ENCODE data around the gene MKRN3.

Gene MKRN3

DNA sequence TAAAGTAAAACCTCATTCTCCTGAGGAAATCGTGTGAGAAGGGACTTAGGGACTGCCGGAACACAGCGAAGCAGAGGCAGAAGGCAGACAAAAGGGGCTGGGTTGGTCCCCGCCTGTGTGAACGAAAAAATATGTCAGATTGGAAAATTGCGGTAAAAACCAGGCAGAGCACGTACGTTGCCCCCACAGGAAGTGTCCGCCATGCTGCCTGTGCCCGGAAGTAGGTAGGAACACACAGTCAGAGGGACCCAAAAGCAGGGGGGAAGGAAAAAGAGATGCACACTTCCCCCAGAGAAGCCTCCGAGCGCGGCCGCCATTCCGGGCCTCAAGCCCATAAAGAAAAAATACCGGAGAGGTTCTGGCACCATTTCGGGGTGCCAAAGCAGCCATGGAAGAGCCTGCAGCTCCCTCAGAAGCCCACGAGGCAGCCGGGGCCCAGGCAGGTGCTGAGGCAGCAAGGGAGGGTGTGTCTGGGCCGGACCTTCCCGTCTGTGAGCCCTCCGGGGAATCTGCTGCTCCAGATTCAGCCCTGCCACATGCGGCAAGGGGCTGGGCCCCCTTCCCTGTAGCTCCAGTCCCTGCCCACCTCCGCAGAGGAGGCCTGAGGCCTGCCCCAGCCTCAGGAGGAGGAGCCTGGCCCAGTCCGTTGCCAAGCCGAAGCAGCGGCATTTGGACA, at the start of gene MKRN3:
Gene MKRN3 (plus strand): TSS at position 280 of the 676 bp plus-strand sequence. CDS start 109 bp downstream, at position 389.
- DNase-seq: peak; percentile 26

DNA sequence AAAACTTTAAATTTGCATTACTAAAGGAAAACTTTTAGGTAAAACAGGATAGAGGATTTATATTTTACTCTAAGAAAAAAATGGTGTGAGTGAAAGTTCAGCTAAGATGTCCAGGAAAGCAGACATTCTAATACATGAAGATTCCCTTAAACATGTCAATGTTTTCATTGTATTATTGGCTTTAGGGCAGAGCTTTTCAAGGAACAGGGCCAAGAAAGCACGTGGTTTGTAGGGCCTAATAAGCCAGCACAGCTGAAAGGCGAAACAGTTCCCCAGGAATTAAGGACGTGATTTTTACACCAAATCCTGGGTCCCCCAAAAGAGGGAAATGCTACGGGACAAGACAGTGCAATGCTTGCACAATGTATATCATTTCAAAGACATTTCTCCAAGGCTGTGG, 48.6 kb upstream of the MKRN3 start:
- no peak for DNase-seq

DNA sequence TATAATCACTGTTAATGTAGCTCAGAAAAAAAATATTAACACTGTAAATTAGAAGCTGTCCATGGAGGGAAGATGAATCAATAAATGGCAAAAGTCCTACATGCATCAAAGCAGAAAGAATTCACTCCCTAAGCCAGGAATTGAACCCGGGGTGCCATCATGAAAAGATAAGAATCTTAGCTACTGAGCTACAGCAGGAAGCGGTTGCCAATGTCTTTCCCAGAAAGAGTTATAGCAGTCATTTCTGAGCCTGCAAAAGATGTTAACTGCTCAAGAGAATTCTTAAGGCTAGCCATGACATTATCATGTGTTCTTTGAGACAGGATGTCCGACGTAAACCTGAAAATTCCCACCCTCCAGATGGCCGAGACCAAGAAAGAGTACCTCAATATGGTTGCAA, 47.4 kb upstream of the MKRN3 start:
- DNase-seq: no peak

DNA sequence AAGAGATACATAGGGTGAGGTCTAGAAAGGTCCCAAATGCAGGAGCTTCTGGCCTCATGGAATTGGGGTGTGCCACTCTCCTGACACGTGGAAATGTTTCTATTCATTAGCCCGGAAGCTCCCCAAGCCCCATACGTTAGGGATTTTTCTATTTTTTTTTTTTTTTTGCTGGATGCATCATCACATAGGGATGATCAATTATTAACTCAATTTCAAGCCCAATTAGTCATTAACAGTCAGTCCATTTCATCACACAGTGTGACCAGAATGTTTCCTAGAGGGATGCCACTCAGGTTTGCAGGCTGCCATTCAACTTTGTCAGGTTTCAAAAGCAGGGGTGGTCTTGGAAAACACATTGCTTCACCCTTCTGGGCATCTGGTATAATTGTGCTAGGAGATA, 40.7 kb upstream of the MKRN3 start:
- no peak for DNase-seq

DNA sequence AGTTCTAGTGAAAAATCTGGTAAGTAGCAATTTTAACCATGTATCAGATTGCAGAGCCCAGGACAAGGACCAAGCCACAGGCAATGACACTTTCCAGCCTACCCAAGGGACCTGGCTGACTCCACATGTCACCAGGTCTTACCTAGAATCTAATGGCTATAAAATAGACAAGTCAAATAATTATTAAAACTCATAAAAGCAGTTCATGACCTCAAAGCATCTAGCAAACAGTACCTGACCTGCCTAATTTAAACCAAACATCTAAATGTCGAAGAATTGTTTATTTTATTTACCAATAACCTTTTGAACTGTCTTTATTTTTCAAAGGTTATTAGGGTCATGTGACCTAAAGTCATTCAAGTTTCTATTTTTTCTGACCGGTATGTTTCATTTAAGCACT, 35.6 kb upstream of the MKRN3 start:
- no peak for DNase-seq

DNA sequence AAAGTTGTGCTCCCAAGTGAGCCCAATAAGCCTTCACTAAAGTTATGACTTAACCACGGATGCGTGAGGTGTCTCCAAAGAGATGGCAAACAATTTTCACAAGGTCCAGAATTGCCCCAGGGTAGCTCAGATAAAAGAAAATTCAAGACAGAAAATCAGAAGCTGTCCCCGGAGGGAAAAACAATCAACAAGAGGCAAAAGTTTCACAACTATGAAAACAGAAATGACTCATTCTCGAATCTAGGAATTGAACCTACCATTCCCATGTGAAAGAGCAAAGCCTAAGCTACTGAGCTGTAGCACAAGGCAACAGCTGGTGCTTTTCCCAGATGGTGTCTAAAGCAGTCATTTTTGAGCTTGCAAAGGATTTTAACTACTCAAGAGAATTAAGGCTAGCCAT, 33.5 kb upstream of the MKRN3 start:
- DNase-seq: no peak

DNA sequence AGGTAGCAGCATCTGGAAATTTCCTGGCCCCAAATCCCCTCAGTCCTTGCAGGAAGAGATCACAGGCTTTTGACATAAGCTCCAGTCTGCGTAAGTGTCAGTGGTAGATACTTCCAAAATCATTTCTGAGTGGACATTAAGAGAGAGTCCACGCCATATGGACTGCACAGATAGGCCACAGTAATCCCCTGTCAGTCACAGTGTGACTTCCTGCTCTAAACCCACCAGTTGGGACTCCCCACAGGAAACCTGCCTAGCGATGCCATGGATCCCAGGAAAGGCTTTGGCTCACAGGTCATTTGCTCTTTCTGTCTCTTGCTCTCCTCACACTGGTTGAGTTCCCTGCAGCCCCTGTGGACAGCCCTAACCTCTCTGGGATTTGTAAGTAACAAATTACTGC, 28.8 kb upstream of the MKRN3 start:
- DNase-seq: no peak

DNA sequence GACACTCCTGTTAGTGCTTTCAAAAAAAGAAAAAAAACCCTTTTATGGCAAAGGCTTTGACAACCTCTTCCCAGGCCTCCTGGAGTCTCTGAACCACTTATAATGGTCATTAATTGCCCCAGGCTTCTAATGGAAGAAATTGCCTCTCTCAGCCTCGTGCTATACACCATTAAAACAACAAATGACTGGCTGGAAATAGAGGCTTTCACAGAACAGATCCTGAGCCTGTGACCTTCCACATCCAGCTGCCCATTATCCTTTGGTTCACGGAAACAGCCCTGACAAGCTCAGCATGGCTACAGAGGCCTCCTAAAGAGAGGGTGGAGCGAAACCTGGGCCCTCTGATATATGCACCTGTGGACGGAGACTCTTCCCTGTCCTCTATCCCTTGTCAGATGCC, 26.8 kb upstream of the MKRN3 start:
- DNase-seq: no peak

DNA sequence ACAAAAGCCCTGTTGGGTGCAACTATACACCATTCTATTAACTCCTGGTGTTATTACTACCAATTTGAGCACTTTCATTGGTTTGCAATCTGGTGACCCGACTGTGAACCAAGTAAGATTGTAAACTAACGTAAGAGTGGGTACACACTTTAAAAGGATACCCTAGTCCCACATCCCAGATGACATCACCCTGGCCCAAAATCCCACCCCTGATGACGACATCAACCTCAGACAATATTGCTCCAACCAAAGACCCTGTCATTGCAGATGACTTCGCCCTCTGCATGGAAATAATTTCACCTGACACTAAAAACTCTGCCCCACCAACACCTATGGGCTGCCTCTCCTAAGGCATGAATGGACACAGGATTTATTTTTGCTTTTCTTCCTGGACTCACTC, 25.6 kb upstream of the MKRN3 start:
- no peak for DNase-seq

DNA sequence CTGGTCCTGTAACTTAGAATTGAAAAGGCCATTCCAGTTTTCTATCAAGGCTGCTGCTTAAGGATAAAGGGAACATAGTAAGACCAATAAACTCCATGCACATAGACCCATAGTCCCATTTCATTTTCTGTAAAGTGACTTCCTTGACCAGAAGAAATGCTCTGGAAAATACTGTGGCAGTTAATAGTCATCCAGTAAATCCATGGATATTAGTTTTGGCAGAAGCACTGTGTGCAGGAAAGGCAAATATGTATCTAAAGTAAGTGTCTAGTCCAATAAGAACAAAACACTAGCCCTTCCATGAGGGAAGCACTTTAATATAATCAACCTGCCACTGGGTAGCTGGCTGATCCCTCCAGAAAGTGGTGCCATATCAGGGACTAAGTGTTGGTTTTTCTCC, 19.3 kb upstream of the MKRN3 start:
- no peak for DNase-seq

DNA sequence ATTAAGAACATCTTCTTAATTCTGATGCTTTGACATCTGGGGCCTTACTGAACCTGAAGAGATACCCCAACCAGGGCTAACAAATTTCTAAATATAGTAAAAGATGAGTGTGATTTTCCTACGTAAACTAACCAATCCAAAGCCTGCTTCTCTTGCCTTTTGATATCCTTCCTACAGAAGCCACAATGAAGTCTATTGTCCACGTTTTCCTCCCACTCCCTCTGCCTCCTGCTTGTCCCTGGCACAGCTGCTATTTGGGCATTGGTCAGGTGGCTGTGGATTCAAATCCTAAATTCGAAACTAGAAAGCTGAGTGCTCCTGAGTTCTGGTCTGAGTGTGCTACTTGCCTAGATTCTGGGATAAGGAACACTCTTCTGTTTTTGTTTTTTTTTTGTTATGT, 17.4 kb upstream of the MKRN3 start:
- DNase-seq: no peak

DNA sequence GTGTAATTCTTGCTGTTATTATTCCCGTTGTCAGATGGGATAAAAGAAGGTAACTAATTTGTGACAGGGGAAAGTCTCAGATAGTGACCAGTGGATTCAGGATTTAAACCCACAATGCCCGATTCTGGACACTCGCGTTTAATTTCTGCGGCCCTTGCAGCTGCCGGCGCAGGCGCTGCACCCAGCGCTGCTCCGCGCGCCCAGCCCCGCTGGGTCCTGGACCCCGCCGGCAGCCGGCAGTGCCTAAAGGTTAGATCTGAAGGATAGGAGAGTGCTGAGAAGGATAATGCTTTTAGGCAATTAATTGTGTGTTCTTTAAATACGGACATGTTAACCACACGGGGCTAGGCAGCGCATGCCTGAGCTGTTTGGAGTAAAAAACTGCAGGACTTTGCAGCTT, 3.6 kb upstream of the MKRN3 start:
- DNase-seq: no peak

DNA sequence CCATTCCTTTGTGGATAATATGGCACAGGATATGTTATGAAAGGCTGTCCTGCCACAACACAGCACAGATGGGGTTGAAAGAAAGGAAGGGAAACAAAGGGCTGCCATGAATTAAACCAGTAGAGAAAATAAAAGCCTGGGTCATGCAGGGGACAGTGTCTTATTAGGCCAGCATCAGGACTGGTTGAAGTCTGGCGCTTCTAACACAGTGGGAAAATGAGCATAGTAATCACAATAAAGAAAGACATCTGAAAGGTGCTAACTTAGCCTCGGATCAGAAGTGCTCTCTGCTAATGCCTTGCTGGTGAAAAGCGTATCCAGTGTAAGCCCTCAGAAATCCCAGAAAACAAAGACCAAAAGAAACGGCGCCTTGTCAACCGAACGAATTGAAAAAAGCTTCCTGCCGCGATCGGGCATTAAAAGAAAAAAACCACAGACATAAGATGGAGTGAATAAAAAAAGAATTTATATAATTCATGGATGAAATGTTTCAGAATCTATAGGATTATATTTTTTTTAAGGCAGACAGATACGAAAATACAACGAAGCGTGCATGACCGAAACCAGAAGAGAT, 566 bp upstream of the MKRN3 start:
- DNase-seq: no peak

DNA sequence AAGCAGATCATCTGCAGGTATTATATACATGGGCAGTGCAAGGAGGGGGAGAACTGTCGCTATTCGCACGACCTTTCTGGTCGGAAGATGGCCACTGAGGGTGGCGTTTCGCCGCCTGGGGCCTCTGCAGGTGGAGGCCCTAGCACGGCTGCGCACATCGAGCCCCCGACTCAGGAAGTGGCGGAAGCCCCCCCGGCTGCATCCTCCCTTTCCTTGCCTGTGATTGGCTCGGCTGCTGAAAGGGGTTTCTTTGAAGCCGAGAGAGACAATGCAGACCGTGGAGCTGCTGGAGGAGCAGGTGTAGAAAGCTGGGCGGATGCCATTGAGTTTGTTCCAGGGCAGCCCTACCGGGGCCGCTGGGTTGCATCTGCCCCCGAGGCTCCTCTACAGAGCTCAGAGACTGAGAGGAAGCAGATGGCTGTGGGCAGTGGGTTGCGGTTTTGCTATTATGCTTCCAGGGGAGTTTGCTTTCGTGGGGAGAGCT, 639 bp downstream of the MKRN3 start:
- peak; percentile 70 for DNase-seq

DNA sequence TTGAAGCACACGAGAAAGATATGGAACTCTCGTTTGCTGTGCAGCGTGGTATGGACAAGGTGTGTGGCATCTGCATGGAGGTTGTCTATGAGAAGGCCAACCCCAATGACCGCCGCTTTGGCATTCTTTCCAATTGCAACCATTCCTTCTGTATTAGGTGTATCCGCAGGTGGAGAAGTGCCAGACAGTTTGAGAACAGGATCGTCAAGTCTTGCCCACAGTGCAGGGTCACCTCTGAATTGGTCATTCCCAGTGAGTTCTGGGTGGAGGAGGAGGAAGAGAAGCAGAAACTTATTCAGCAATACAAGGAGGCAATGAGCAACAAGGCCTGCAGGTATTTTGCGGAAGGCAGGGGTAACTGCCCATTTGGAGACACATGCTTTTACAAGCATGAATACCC, 1.2 kb downstream of the MKRN3 start:
- DNase-seq: no peak

DNA sequence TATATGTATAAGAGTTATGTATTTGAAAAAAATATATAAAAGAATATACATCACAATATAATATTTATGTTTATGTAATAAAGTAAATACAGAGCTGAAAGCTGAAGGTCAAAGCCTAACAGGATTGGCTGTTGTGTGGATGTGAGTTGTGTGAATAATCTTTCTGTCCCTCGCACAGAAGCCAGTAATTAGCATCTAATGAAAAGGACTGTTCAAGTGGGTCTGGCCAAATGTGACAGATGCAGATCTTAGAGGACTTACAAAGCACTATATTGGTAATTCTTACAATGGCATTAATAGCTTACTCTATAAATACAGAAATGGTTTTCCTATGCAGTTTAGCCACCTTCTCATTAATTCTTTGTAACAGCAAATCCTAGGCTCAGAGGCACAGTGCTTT, 2.4 kb downstream of the MKRN3 start:
- DNase-seq: no peak

DNA sequence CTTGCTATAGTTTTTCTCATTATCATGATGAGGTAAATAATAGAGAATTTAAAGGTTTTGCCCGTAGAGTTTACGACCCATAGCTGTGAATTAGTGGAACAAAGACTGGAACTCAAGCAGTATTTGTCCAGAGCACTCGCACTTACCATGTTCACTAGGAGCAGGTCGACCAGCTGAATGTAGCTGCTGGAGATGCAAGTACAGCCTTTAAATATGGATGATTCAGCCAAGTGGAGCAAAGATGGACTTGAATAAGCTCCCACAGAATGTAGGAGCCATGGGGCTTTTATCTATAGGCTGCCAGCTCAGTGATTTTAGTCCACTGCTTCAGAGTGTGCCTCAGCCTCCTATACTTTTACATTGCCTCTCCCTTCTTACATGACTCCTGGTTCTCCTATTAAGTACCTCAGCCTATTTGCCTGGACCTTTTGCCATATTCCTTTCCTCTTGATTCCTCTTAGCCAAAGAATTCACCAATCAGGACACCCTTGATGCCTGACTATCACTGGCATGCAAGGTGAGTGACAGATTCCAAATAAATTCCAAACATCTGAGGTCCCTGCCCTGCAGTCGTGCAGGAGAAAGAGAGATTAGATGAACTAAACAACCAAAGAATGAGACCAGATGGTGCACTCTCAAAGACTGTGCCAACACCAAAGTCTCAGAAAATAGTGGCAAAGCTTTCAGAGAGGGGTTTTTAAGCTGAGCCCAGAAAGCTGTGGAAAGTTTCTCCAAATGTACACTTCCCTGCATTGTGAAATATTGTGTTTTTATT, 3.9 kb downstream of the MKRN3 start:
- DNase-seq: no peak

DNA sequence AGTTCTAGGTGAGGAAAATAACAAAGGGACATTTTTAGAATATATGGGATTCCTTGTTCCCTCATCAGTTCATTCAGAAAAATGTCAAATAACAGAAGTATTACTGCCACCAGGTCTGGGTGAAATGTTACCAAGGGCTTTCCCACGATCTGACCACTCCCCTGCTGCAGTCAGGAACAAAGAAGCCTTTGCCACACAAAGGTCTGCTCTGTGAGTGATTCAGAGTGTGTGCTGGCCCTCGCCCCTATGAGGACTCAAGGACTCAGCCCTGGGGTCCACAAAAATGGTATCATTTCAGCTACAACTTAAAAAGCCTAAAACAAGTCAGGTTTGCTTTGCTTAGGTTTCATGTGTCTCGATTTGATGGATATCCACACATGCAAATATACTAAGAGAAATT, 5.0 kb downstream of the MKRN3 start:
- DNase-seq: no peak

DNA sequence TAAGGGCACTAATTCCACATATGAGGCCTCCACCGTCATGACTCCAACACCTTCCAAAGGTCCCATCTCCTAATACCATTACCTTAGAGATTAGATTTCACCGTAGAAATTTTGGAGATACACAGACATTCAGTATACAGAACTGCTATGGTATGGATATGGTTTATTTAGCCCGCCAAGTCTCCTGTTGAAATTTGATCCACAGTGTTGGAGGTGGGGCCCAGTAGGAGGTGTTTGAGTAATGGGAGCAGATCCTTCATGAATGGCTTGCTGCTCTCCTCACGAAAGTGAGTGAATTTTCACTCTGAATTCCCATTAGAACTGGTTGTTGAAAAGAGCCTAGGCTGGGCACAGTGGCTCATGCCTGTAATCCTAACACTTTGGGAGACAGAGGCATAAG, 7.4 kb downstream of the MKRN3 start:
- DNase-seq: no peak

DNA sequence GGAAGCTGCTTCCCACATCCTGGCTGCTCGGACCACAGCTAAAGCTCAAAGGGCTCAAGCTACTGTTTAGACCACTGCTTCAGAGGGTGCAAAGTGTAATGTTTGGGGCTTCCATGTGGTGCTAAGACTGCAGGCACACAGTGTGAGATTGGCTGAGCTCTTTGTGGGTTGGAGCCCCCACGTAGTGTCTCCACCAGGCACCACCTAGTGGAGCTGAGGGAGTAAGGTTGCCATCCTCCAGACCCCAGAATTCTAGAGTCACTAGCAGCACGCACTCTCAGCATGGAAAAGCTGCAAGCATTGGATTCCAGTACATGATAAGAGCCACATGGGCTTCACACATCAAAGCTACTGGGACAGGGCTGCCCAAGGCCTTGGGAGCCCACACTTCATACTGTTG, 9.3 kb downstream of the MKRN3 start:
- DNase-seq: no peak

DNA sequence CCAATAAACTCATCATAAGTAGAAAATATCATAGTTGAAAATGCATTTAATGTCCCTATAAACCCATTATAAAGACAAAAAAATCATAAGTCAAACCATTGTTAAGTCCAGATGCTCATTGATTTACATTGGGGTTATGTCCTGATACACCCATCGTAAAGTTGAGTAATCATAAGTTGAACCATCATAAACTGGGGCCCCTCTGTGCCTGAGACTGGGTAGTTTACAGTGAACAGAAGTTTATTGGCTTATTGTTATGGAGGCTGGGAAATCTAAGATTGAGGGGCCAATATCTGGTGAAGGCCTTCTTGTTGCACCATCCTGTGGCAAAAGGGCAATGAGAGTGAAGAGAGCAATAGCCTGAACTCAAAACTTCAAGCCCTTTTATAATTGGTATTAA, 10.6 kb downstream of the MKRN3 start:
- DNase-seq: no peak

DNA sequence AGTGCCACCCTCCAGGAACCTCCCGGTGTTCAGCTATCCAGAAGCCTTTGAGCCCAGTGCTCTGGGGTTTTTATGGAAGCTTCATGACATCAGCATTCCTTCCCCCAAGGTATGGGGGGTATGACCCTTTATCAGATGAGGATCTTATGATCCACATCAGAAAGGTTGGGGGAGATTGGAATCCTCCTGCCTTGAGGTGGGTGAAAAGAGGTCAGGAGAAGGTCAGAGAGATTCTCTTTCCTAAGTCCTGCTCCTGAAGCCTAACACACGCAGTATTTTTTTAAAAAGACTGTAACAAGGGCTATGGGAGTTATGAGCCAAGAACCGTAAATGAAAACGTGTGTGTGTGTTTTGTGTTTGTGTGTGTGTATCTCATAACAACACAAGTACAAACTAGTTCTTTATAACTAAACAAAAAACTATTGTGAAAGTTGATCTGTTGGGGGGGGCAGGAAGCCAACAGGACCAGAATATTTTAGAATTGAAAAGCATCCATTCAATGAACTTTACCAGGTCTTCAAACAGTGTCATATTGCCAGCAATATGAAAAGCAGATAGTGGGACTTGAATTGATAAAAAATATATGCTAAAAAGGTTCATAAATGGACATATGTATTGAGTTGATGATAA, 13.2 kb downstream of the MKRN3 start:
- no peak for DNase-seq

DNA sequence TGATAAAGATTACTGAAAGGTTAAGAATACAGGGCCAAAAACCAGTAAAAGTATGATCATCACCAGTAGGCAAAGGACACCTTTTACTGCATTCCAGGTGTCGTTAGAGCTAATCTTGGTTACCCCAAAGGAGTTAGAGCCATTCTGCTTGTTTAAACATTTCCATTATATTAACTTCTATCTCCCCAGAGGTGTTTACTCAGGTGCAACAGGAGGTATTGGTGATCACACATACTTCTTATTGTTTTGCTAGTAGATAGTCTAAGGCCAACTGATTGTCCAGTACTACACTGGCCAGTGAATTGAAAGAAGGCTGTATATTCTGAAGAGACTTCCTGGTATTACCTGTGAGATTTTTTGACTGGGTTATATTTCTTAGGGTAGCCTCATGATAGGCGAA, 22.8 kb downstream of the MKRN3 start:
- DNase-seq: no peak

DNA sequence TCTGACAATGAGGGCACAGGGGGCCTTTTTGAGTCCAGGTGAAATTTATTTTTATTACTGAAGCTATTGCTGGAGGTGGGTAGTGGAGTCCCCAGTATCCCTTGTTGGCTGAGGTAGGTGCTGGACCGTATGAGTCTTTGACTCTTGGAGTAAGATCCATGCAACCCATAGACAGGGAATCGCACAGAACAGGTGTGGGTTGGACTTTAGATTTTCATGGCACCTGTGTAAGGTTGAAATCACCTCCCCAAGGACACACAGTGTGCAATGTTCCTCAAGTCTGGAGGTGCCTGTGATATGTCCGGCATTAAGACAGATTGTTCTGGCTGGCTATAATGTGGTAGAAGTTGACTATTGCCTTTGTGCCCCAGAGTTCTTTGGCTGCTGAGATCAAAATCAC, 23.5 kb downstream of the MKRN3 start:
- no peak for DNase-seq

Data from NCI-H2029 treated with DMSO at 0.1 percent for 48 hours (cell line).